Body of pancreas (tissue), 4 donors: ENCODE measurements around the gene AQP1.

Experiments used
- CTCF ChIP-seq, 7 experiments: fragments of 450-650 bp in 4 of 7; fragments of 200-600 bp in 3 of 7; sonication (generic) in 3 of 7; IDR thresholded peaks; one replicate each; pipeline ENCODE4 v1.5.1; 2016 to 2019; ENCODE audit warnings: antibody characterized with exemption in 7 of 7
- POLR2A ChIP-seq, 3 donors: fragments of 450-650 bp; IDR thresholded peaks; one replicate each; pipeline ENCODE4 v1.6.1; 2016; ENCODE audit warnings: antibody characterized with exemption in 3 of 3, mild to moderate bottlenecking in 2 of 3

- TF ChIP-seq CTCF (IDR thresholded peaks at IDR 0.05) (no peak), POLR2A (IDR thresholded peaks at IDR 0.05) (no peak)
These were observed 8.5 kb upstream of the AQP1 start for GRCh38 chr7:30903146-30903545.
